AML-193 (cell line): Measurements from ENCODE around the gene PITRM1.
A peak's percentile ranks its signal among the peaks of the same experiment; 100 is the strongest.
"Not testable (repeated sequence)": the region's sequence is repeated elsewhere in the genome, so short reads cannot be mapped to it uniquely, and the experiment has no call there.

ENCODE experiments used
- DNase-seq, 2 experiments: peaks; one replicate each; lab custom pipeline; 2025; lab: John Stamatoyannopoulos, UW

Gene PITRM1, protein sequence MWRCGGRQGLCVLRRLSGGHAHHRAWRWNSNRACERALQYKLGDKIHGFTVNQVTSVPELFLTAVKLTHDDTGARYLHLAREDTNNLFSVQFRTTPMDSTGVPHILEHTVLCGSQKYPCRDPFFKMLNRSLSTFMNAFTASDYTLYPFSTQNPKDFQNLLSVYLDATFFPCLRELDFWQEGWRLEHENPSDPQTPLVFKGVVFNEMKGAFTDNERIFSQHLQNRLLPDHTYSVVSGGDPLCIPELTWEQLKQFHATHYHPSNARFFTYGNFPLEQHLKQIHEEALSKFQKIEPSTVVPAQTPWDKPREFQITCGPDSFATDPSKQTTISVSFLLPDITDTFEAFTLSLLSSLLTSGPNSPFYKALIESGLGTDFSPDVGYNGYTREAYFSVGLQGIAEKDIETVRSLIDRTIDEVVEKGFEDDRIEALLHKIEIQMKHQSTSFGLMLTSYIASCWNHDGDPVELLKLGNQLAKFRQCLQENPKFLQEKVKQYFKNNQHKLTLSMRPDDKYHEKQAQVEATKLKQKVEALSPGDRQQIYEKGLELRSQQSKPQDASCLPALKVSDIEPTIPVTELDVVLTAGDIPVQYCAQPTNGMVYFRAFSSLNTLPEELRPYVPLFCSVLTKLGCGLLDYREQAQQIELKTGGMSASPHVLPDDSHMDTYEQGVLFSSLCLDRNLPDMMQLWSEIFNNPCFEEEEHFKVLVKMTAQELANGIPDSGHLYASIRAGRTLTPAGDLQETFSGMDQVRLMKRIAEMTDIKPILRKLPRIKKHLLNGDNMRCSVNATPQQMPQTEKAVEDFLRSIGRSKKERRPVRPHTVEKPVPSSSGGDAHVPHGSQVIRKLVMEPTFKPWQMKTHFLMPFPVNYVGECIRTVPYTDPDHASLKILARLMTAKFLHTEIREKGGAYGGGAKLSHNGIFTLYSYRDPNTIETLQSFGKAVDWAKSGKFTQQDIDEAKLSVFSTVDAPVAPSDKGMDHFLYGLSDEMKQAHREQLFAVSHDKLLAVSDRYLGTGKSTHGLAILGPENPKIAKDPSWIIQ

DNA sequence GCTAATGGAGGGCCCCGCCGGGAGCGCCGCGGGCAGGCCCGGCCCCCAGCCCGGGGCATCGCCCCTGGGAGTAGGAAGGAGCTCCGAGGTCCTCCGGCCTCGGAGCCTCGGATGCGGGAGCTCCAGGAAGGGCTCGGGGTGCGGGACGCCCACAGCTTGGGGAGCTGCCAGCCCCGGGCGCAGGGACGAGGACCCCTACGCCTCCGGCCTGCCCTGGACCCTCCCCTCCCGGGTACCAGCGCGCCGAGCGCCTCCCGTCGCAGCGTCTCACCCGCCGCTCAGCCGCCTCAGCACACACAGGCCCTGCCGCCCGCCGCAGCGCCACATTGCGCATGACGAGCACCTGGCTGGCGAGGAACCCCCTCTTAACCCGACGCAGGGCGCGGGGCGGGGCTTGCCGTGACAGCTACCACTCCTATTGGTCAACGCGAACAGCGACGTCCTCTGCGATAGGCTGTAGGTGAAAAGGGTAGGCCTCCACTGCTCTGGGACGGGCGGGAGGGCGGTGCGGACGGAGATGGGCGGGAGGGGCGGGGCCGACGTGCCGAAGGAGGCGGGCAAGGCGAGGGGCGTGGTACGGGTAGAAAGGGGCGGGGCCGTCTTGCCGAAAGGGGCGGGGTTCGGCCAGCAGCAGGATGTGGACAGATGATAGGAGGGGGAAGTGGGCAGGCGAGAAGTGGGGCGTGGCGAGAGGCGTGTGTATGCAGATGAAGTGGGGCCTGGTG is at the start of gene PITRM1:
Gene PITRM1 (minus strand): TSS at position 337 of the 725 bp plus-strand sequence. CDS start 10 bp downstream, at position 327.
- peak; percentile 97 to 98 for DNase-seq

DNA sequence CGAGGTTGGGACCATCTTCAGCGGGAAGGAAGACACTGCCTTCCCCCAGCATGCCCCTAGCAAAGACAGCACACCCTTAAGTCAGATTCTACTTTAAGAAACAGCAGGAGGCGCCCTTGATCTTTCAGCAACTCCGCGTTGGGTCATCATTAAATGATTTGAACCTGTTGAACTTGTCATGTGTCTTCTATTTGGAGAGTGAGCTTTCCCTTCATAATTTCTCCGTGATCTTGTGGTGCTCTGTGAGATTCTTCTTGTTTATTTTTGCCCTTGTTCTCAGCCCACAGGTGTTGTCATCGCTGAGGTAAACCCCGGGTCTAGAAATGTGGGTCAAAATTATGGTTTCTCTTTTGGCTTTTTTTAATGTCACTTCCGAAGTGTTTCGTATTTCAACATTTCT is 49.5 kb upstream of the PITRM1 start:
- DNase-seq, result no peak

DNA sequence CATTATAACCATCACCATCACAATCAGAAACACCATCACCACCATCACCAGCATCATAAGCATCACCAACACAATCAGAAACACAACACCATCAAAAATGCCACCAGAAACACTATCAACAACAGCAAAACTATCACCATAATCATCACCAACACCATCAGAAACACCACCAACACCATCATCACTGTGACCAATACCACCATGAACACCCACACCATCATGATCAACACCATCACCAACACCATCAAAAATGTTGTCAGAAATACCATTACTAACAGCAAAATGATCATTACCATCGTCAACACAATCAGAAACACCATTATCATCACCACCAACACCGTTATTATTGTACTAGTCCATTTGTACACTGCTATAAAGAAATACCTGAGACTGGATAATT is 49.0 kb upstream of the PITRM1 start:
- not testable (repeated sequence) for DNase-seq

DNA sequence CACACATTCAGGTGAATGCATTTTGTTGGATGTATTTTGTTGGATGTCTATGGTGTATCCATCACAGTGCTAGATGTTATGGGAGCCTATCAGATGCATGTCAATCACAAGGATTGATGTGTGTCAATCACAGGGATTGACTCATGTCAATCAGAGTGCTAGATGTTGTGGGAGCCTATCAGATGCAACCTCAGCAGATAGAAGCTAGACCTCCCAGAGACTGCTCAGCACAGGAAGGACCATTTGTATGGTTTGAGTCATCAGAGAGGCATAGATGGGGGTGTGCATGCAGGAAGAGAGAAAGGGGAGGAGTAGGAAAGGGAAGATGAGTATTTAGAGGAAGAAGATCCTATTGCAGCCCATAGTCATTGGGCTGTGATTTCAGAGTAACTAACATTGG is 48.3 kb upstream of the PITRM1 start:
- no peak for DNase-seq

DNA sequence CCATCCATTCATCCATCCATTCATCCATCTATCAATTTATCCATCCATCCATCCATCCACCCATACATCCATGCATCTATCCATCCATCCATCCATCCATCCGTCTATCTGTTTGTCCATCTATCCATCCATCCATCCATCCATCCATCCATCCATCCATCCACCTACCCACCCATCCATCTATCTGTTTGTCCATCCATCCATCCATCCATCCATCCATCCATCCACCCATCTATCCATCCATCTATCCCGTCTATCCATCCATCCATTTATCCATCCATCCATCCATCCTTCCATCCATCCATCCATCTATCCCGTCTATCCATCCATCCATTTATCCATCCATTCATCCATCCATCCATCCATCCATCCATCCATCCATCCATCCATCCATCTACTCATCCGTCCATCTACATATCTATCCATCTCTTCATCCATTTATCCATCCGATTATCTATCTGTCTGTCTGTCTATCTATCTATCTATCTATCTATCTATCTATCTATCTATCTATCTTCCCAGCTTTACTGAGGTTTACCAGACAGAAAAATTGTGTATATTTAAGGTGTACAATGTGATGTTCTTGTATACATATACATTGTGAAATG is 46.5 kb upstream of the PITRM1 start:
- DNase-seq, result not testable (repeated sequence)

DNA sequence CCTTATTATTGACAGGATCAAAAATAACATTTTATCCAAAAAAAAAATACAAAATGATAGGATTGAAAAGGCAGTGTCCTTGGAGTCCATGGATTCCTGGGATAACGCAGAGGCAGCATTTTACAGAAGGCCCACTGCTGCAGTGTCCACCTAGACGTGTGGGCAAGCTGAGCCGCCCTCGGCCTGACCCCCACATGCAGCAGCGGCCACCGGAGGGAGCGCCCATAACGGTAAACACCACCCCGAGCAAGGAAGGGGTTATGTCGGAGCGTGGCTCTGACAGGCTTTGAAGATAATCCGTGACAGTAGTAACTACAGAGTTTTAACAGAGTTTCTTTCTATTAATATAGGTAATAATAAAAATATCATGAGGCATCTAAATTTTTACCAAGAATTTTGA is 45.3 kb upstream of the PITRM1 start:
- DNase-seq, result no peak

DNA sequence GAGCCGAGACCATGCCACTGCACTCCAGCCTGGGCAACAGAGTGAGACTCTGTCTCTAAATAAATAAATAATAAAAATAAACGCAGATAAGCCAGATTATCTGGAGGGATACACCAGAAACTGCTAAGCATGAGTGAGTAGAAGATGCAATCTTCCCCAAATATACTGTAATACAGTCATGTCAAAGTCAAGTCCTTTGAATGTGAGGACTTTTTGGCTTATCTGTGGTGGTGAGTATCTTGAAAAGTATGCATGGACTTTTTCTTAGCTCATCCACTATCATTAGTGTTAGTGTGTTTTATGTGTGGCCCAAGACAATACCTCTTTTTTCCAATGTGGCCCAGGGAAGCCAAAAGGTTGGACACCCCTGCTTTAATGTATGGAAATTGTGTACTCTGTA is 44.7 kb upstream of the PITRM1 start:
- no peak for DNase-seq

GRCh38 chr10:3215153-3215775 is 42.7 kb upstream of the PITRM1 start:
- no peak for DNase-seq

GRCh38 chr10:3213758-3214515 is 41.4 kb upstream of the PITRM1 start:
- no peak for DNase-seq

GRCh38 chr10:3213208-3213607 is 40.6 kb upstream of the PITRM1 start:
- DNase-seq, result no peak

- no peak for DNase-seq
Observed at GRCh38 chr10:3210251-3210877, 37.8 kb upstream of the PITRM1 start.

GRCh38 chr10:3208481-3209406 is 36.2 kb upstream of the PITRM1 start:
- DNase-seq, result no peak

DNA sequence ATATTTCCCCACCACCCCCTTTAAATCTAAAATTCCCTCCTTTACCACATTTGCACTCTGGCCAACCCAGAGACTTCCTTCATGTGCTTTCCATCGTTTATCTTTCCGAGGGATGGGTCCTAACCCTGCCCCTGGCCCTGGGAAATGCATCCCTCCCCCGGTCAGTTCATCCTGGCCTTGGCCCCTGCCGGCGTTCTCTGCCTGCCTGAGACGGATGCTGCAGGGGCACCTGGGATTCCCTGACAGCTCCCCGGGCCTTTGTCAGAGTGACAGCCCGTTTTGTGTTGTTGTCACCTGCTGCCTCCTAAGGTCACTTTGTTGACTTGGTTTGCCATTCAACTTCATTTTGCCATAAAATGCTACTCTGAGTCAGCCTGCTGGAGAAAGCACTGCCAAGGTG is 34.8 kb upstream of the PITRM1 start:
- DNase-seq, result no peak

GRCh38 chr10:3206511-3207157 is 34.1 kb upstream of the PITRM1 start:
- DNase-seq, result no peak

GRCh38 chr10:3203972-3204371 is 31.4 kb upstream of the PITRM1 start:
- no peak for DNase-seq

- DNase-seq, result no peak
Observed at GRCh38 chr10:3203016-3203811, 30.6 kb upstream of the PITRM1 start.

DNA sequence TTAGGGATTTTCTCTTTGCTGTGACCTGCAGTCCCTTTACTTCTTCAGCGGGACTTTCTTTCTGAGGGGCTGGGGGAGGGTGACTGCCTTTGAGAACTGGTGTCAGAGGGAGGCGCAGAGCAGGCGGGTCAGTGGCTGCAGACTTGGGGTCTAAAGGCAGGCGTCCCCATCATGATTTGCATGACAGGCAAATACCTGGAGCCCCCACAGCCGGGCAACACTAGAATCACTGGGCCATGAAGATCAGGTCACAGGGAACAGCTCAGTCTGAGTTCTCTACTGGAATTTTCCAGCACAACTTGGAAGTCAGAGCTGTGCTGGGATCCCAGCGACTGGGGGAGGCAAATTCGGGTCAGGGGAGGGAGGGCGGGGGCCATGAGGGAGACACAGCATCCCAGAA is 29.2 kb upstream of the PITRM1 start:
- no peak for DNase-seq
